Neural progenitor cell (in vitro differentiated cells): ENCODE results near the gene CYP1A2.

ENCODE experiments used
- CTCF ChIP-seq: fragments of 200-600 bp; sonication (generic); IDR thresholded peaks from 2 replicates; pipeline ENCODE4 v1.5.1; 2017; ENCODE audit warnings: antibody characterized with exemption, mild to moderate bottlenecking
- EZH2phosphoT487 ChIP-seq: fragments of 200-600 bp; sonication (generic); IDR thresholded peaks from 2 replicates; pipeline ENCODE4 v1.6.1; 2017; ENCODE audit warnings: antibody characterized with exemption

GRCh38 chr15:74789741-74790079, 41.1 kb downstream of the CYP1A2 start:
- TF ChIP-seq CTCF: no peak
- TF ChIP-seq EZH2phosphoT487: no peak
